HEK293T (cell line): ENCODE measurements around the gene KRT27.

Experiments
- ARNT ChIP-seq: fragments of 450-650 bp; IDR thresholded peaks from 2 replicates; pipeline ENCODE4 v1.6.1; 2017; ENCODE audit warnings: mild to moderate bottlenecking
- BHLHE40 ChIP-seq: fragments of 450-650 bp; IDR thresholded peaks from 2 replicates; pipeline ENCODE4 v1.6.1; 2016; ENCODE audit warnings: mild to moderate bottlenecking, moderate library complexity, borderline replicate concordance
- CTBP1 ChIP-seq: fragments of 450-650 bp; IDR thresholded peaks from 2 replicates; pipeline ENCODE4 v1.6.1; 2016; ENCODE audit warnings: borderline replicate concordance
- ELF4 ChIP-seq: fragments of 450-650 bp; IDR thresholded peaks from 2 replicates; pipeline ENCODE4 v1.6.1; 2017; ENCODE audit warnings: antibody characterized with exemption
- FOXA1 ChIP-seq: fragments of 450-650 bp; IDR thresholded peaks from 2 replicates; pipeline ENCODE4 v1.6.1; 2016; ENCODE audit warnings: mild to moderate bottlenecking
- FOXM1 ChIP-seq: fragments of 450-650 bp; IDR thresholded peaks from 2 replicates; pipeline ENCODE4 v1.6.1; 2017; ENCODE audit warnings: mild to moderate bottlenecking, borderline replicate concordance
- L3MBTL2 ChIP-seq: fragments of 450-650 bp; conservative IDR thresholded peaks from 2 replicates; pipeline ENCODE4 v1.6.1; 2016; ENCODE audit warnings: mild to moderate bottlenecking
- LEF1 ChIP-seq: fragments of 450-650 bp; IDR thresholded peaks from 2 replicates; pipeline ENCODE4 v1.6.1; 2017; ENCODE audit warnings: mild to moderate bottlenecking, borderline replicate concordance
- NFRKB ChIP-seq: fragments of 450-650 bp; IDR thresholded peaks from 2 replicates; pipeline ENCODE4 v1.6.1; 2016; ENCODE audit warnings: mild to moderate bottlenecking, moderate library complexity
- PKNOX1 ChIP-seq: fragments of 450-650 bp; IDR thresholded peaks from 2 replicates; pipeline ENCODE4 v1.6.1; 2016
- SP1 ChIP-seq: fragments of 450-650 bp; IDR thresholded peaks from 2 replicates; pipeline ENCODE4 v1.6.1; 2017
- SUZ12 ChIP-seq: fragments of 450-650 bp; IDR thresholded peaks from 2 replicates; pipeline ENCODE4 v1.6.1; 2016; ENCODE audit warnings: mild to moderate bottlenecking
- TARDBP ChIP-seq: fragments of 450-650 bp; IDR thresholded peaks from 2 replicates; pipeline ENCODE4 v1.6.1; 2016
- ZNF384 ChIP-seq: fragments of 450-650 bp; IDR thresholded peaks from 2 replicates; pipeline ENCODE4 v1.6.1; 2016

- TF ChIP-seq ELF4 (no peak), SP1 (no peak), SUZ12 (no peak), FOXM1 (no peak), BHLHE40 (no peak), ARNT (no peak), ZNF384 (no peak), L3MBTL2 (no peak), TARDBP (no peak), NFRKB (no peak), FOXA1 (no peak), CTBP1 (no peak), PKNOX1 (no peak), LEF1 (no peak)
Observed at GRCh38 chr17:40777971-40778370, 4.4 kb downstream of the KRT27 start.
